Measurements from ENCODE around the gene ALDH3B2. TPM values are rescaled to one million over a fixed set of nuclear protein-coding genes. Genes with fewer than 3 reads are reported as not detected.

The ALDH3B2 gene
- total and polyA plus RNA-seq, 2 experiments from 2014 or later, result not detected

DNA sequence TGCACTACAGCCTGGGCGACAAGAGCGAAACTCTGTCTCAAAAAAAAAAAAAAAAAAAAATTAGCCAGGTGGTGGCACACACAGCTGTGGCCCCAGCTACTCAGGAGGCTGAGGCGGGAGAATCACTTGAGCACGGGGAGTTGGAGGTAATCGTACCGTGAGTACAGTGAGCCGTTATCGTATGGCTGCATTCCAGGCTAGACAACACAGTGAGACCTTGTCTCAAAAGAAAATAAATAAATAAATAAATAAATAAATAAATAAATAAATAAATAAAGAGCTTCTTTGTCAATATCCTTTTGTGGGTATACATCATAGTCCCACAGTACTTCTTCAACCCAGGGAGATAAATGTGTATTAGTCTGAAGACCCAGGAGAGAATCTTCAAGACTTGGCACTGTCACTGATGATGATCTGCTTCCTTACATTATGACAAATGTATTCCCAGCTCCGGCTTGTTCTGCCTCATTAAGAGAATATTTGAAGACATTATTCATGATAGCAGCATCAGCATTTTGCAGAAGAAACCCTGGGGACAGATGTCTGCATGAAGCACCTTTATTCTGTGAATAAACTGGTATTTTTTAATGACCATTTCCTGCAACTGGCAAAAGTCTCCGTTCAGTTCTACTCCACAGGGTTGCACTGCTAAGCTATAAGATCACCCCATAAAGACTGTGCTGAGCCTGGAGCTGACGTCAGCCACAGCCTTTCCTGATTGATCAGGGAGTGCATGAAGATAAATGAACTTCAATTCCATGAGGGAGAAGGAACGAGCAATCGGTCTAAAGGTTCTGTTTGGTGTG lies 22.2 kb downstream of the ALDH3B2 start (continued):
- TF ChIP-seq, protein P1, sequence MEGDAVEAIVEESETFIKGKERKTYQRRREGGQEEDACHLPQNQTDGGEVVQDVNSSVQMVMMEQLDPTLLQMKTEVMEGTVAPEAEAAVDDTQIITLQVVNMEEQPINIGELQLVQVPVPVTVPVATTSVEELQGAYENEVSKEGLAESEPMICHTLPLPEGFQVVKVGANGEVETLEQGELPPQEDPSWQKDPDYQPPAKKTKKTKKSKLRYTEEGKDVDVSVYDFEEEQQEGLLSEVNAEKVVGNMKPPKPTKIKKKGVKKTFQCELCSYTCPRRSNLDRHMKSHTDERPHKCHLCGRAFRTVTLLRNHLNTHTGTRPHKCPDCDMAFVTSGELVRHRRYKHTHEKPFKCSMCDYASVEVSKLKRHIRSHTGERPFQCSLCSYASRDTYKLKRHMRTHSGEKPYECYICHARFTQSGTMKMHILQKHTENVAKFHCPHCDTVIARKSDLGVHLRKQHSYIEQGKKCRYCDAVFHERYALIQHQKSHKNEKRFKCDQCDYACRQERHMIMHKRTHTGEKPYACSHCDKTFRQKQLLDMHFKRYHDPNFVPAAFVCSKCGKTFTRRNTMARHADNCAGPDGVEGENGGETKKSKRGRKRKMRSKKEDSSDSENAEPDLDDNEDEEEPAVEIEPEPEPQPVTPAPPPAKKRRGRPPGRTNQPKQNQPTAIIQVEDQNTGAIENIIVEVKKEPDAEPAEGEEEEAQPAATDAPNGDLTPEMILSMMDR (conservative IDR thresholded peaks at IDR 0.05; ENCODE audit: low read depth in 2 of 2), result no peak
- no peak for TF ChIP-seq STAT1 (IDR thresholded peaks at IDR 0.05; ENCODE audit: unreplicated experiment)
- no peak for TF ChIP-seq CREB1 (CRISPR knock-in tag; IDR thresholded peaks at IDR 0.05; ENCODE audit: low read depth)
- TF ChIP-seq EZH2 (IDR thresholded peaks at IDR 0.05; ENCODE audit: low read depth, unreplicated experiment), result no peak
- TF ChIP-seq ZNF331 (CRISPR knock-in tag; IDR thresholded peaks at IDR 0.05; ENCODE audit: low read depth), result no peak
- TF ChIP-seq REST (IDR thresholded peaks at IDR 0.05; ENCODE audit: unreplicated experiment), result no peak
- TF ChIP-seq EZH2phosphoT487 (IDR thresholded peaks at IDR 0.05; ENCODE audit: unreplicated experiment), result no peak
- TF ChIP-seq, protein P2, sequence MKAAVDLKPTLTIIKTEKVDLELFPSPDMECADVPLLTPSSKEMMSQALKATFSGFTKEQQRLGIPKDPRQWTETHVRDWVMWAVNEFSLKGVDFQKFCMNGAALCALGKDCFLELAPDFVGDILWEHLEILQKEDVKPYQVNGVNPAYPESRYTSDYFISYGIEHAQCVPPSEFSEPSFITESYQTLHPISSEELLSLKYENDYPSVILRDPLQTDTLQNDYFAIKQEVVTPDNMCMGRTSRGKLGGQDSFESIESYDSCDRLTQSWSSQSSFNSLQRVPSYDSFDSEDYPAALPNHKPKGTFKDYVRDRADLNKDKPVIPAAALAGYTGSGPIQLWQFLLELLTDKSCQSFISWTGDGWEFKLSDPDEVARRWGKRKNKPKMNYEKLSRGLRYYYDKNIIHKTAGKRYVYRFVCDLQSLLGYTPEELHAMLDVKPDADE (IDR thresholded peaks at IDR 0.05), result no peak
- no peak for TF ChIP-seq JUNB (IDR thresholded peaks at IDR 0.05; ENCODE audit: unreplicated experiment)

DNA sequence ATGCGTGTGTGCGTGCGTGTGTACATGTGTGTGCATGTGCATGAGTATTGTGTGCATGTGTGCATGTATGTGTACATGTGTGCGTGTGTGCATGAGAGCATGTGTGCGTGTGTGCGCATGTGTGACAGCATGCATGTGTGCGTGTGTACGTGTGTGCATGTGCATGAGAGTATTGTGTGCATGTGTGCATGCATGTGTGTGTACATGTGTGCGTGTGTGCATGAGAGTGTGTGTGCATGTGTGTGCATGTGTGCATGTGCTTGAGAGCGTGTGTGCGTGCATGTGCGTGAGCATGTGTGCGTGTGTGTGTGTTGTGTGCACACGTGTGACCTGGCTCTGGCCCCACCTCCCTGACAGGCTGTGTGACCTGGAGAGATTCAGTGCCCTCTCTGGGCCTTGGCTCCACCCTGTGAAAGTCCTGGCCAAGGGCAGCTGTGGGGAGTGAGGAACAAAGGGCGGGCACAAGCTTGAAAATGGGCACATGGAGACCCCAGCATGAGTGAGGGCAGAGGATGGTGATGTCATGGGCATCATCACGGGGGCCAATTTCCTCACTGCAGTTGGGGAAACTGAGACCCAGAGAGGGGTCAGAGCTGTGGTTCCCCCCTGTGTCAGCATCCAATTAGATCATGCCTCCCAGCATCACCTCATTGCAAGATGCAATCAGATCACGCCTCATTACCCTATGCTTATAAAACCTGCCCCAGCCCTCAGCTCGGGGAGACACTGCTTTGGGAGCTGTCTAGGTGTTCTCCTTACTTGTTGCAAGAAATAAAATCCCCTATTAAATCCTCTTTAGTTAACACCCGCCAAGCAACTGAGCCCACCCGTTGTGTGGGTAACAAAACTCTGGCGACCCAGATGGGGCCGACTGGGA lies 24.6 kb downstream of the ALDH3B2 start:
- Mint-ChIP-seq H3K27ac (no peak overlapping the region), H3K4me1 (peaks cover 7% of the 10 kb centered on the region; the same call in 2 of the 3 replicates), H3K27me3 (ENCODE audit: insufficient read depth, low read depth, poor library complexity) (peaks cover 12% of the 10 kb centered on the region), H3K9me3 (peaks cover 5% of the 10 kb centered on the region; the same call in 2 of the 3 replicates), H3K36me3 (ENCODE audit: low read depth) (no peaks in the 10 kb centered on the region), H3K4me3 (no peak overlapping the region)
- H3K27me3 ChIP-seq (ENCODE audit: insufficient read depth), result no peaks in the 10 kb centered on the region
- DNase-seq (ENCODE audit: low spot score), result no peak
- H3K27ac ChIP-seq (ENCODE audit: low read depth), result no peak overlapping the region
- H2AFZ ChIP-seq, result peak overlapping the region; percentile 98
- no peaks in the 10 kb centered on the region for H3K9me2 ChIP-seq (ENCODE audit: insufficient read depth)
- no peak overlapping the region for H3K4me3 ChIP-seq
- H3K36me3 ChIP-seq (ENCODE audit: insufficient read depth), result no peaks in the 10 kb centered on the region
- no peaks in the 10 kb centered on the region for H3K79me2 ChIP-seq (replicated peaks; ENCODE audit: insufficient read depth)
- no peaks in the 10 kb centered on the region for H4K20me1 ChIP-seq (replicated peaks; ENCODE audit: insufficient read depth)
- H3F3A ChIP-seq (replicated peaks; ENCODE audit: low read depth), result 0 out of 2 replicates have a peak, but pooled peaks cover 4% of the 10 kb centered on the region
- no peak overlapping the region for H3K4me2 ChIP-seq
- no peak for ATAC-seq
- no peak for TF ChIP-seq EZH2phosphoT487 (IDR thresholded peaks at IDR 0.05; ENCODE audit: unreplicated experiment)
- no peak for TF ChIP-seq ZNF331 (CRISPR knock-in tag; IDR thresholded peaks at IDR 0.05; ENCODE audit: low read depth)
- TF ChIP-seq EZH2 (IDR thresholded peaks at IDR 0.05; ENCODE audit: low read depth, unreplicated experiment), result no peak
- no peak for TF ChIP-seq JUNB (IDR thresholded peaks at IDR 0.05; ENCODE audit: unreplicated experiment)
- no peaks in the 10 kb centered on the region for H3K4me1 ChIP-seq (ENCODE audit: insufficient read depth)
